T-helper 1 cell treated with Interleukin-12 subunit alpha and Interleukin-12 subunit beta and Interleukin-4 antibody, amounts not matched to agents 30 μg/mL and 1 μg/mL, for 36 hours (primary cell): ENCODE data around the gene TMEM184B.
"Not testable (repeated sequence)": the region's sequence is repeated elsewhere in the genome, so short reads cannot be mapped to it uniquely, and the experiment has no call there.

Source experiments
- H3K27ac Mint-ChIP-seq: one replicate; pipeline ENCODE4 v1.8.0; 2021; ENCODE audit warnings: mild to moderate bottlenecking, mixed read lengths
- H3K27me3 Mint-ChIP-seq: one replicate; pipeline ENCODE4 v1.8.0; 2021; ENCODE audit warnings: low read depth, mixed read lengths
- H3K36me3 Mint-ChIP-seq: one replicate; pipeline ENCODE4 v1.8.0; 2021; ENCODE audit warnings: low read depth, mixed read lengths
- H3K4me1 Mint-ChIP-seq: one replicate; pipeline ENCODE4 v1.8.0; 2021; ENCODE audit warnings: low read depth, mixed read lengths
- H3K4me3 Mint-ChIP-seq: one replicate; pipeline ENCODE4 v1.8.0; 2021; ENCODE audit warnings: mild to moderate bottlenecking, moderate library complexity, mixed read lengths
- H3K9me3 Mint-ChIP-seq: one replicate; pipeline ENCODE4 v1.8.0; 2021; ENCODE audit warnings: mixed read lengths

The TMEM184B gene

DNA sequence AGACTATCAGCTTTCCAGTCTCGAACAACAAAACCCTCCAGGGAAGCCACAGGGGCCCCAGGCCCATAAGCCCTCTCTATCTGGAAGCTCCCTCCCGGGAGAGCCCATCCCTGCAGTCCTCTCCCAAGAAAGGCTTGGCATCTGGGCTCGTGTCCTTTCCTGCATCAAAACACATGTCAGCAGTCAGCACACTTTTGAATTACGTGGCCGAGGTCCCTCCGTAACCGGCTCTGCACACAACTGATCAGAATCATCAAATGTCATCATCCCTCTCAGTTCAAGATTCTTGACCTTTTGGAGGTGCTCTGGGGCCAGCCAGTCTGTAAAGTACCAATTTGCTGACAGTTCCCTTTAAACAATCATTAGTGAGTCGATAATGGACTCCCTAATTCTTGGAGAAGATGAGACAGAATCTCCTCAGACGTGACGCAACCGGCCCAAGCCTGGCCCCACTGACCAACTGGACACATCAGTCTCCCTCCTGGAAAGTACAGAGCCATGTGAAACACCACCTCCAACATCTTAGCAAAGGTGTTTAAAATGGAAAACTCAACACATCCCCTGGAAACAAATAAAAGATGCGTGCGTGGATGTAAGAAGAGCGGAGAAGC, 37.5 kb downstream of the TMEM184B start:
- H3K27me3 Mint-ChIP-seq = no peaks in the 10 kb centered on the region
- H3K27ac Mint-ChIP-seq = no peak overlapping the region
- H3K4me1 Mint-ChIP-seq = no peaks in the 10 kb centered on the region
- no peaks in the 10 kb centered on the region for H3K9me3 Mint-ChIP-seq
- H3K36me3 Mint-ChIP-seq = peaks cover 17% of the 10 kb centered on the region
- H3K4me3 Mint-ChIP-seq = no peak overlapping the region

DNA sequence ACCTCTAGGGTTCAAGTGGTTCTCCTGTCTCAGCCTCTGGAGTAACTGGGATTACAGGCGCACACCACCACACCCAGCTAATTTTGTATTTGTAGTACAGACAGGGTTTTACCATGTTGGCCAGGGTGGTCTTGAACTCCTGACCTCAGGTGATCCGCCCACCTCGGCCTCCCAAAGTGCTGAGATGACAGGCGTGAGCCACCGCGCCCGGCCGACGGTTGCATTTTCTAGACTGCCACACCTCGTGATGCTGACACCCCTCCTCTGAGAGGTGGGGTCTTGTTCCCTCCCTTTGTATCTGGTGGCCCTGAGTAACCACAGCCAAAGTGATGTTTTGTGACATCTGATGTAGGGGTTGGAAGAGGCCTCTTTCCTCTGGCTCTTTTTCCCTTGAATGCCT, 39.0 kb downstream of the TMEM184B start:
- H3K9me3 Mint-ChIP-seq, H3K4me1 Mint-ChIP-seq, H3K4me3 Mint-ChIP-seq, H3K27me3 Mint-ChIP-seq, H3K27ac Mint-ChIP-seq: not testable (repeated sequence)
- peaks cover 13% of the 10 kb centered on the region for H3K36me3 Mint-ChIP-seq

DNA sequence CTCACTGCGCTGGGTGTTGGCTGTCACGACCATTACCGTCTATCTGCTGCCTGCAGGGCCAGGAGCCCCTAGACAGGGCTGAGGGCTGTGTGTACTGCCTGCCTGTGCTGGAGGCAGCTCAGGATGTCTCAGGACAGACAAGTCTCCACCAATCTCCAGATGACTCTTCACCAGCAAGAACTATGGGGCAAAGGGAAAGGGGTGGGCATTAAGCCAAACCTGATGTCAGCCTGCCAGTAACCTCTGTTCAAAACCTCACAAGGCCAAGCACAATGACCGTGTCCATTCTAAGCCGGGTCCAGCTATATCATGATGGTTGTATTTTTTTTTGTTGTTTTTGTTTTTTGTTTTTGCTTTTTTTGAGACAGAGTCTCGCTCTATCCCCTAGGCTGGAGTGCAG, 39.4 kb downstream of the TMEM184B start:
- H3K36me3 Mint-ChIP-seq = peaks cover 15% of the 10 kb centered on the region
- H3K4me3 Mint-ChIP-seq = no peak overlapping the region
- H3K27ac Mint-ChIP-seq = no peak overlapping the region
- H3K4me1 Mint-ChIP-seq = no peaks in the 10 kb centered on the region
- H3K9me3 Mint-ChIP-seq = no peaks in the 10 kb centered on the region
- no peaks in the 10 kb centered on the region for H3K27me3 Mint-ChIP-seq

DNA sequence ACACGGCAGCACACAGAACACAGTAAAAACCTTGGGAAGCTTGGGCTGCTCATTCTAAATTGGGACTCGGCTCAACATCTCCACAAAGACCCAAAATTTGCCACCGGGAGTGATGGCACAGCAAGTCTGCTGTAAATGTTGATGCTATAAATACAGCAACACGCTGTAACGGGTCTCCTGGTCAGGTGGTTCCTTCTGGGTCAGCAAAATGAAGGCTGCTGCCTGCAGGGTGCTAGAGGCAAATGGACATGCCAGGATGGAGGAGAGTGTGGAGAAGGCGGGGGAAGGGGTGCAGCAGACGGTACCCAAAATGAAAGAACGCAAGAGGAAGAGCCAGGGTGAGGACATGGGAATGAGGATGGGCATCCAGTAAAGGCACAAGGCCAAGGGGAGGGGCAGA, 40.6 kb downstream of the TMEM184B start:
- H3K27ac Mint-ChIP-seq = no peak overlapping the region
- no peaks in the 10 kb centered on the region for H3K27me3 Mint-ChIP-seq
- H3K9me3 Mint-ChIP-seq = no peaks in the 10 kb centered on the region
- no peak overlapping the region for H3K4me3 Mint-ChIP-seq
- no peaks in the 10 kb centered on the region for H3K4me1 Mint-ChIP-seq
- peaks cover 15% of the 10 kb centered on the region for H3K36me3 Mint-ChIP-seq

DNA sequence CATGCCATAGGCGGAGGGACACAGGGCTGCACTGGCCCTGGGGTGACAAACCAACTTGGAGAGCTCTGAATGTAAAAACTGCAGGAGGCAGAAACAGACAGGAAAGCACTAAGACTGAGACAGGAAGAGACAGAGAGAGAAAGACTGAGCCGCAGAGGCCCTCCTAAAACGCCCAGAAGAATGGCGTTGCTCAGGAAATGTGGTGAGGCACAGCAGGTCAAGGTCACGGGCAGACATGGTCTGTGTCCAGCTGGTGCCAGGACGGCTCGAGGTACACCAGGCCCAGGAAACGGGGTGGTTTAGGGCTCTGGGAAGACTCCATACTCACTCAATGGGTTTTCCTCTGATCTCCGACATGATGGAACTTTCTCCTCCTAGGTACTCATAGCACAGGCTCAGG, 41.9 kb downstream of the TMEM184B start:
- Mint-ChIP-seq H3K4me3 (no peak overlapping the region), H3K9me3 (no peaks in the 10 kb centered on the region), H3K36me3 (peaks cover 15% of the 10 kb centered on the region), H3K27ac (no peak overlapping the region), H3K27me3 (no peaks in the 10 kb centered on the region), H3K4me1 (no peaks in the 10 kb centered on the region)

DNA sequence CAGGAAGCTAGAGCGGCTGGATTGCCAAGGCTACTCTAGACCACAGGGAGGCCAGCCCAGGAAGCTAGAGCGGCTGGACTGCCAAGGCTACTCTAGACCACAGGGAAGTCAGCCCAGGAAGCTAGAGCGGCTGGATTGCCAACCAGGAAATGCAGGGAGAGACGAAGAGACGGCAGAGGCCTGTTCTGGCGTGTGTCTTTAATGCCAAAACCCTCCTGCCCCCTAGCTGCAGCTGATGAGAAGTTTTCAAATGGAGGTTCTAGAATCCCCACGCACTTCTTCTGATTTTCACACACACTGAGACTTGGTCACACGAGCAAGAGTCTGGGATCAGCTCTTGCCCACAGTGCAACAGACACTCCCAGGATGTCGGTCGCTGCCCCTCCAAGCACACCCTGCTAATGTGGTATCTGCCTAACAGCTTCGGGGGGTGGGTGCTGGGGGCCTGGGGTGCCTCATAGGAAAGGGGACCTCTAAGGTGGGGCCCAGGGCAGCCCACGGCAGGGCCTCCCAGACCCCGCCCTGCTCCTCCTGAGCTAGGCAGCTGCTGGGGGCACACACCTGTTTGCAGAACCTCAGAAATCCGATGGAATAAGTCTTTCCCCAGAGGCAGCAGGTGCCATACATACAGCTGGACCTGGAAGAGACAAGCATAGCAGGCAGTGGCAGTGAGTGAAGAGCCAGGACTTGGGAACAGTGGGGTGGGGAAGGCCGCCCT, 42.5 kb downstream of the TMEM184B start:
- peaks cover 18% of the 10 kb centered on the region for H3K36me3 Mint-ChIP-seq
- H3K4me3 Mint-ChIP-seq = no peak overlapping the region
- H3K4me1 Mint-ChIP-seq = no peaks in the 10 kb centered on the region
- no peaks in the 10 kb centered on the region for H3K9me3 Mint-ChIP-seq
- no peak overlapping the region for H3K27ac Mint-ChIP-seq
- no peaks in the 10 kb centered on the region for H3K27me3 Mint-ChIP-seq

DNA sequence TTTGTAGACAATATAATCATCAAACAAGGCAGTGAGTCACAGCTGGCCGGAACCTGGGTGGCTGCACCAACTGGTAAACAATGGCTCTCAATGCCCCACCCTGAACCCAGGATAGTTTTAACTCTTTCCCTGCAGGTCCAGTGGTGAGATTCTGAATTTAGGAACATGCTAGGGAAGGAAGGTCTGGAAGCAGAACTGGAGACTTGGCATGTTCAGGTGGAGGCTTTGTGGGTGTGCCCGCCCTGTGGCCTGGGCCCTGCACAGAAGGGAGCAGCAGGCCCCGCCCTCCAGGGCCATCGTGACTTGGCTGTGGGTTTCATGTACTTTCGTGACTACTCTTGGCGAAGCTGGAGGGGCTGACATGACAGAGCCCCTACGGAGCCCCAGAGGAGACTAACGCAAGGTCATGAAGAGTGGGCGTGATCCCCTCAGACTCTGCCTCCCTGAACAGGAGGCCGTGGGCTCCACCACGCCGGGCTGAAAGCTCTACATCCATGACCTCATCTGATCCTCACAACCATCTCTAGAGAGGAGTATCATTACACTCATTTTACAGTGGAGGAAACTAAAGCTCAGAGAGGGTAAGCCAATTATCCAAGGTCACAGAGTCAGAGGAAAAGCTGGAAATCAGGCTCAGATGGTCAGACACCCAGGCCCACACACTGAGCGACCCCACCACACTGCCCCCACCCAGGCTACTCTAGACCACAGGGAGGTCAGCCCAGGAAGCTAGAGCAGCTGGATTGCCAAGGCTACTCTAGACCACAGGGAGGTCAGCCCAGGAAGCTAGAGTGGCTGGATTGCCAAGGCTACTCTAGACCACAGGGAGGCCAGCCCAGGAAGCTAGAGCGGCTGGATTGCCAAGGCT, 43.7 kb downstream of the TMEM184B start:
- Mint-ChIP-seq H3K4me1 (no peaks in the 10 kb centered on the region), H3K27me3 (no peaks in the 10 kb centered on the region), H3K36me3 (peaks cover 17% of the 10 kb centered on the region), H3K27ac (peak overlapping the region; percentile 5), H3K9me3 (no peaks in the 10 kb centered on the region), H3K4me3 (no peak overlapping the region)

DNA sequence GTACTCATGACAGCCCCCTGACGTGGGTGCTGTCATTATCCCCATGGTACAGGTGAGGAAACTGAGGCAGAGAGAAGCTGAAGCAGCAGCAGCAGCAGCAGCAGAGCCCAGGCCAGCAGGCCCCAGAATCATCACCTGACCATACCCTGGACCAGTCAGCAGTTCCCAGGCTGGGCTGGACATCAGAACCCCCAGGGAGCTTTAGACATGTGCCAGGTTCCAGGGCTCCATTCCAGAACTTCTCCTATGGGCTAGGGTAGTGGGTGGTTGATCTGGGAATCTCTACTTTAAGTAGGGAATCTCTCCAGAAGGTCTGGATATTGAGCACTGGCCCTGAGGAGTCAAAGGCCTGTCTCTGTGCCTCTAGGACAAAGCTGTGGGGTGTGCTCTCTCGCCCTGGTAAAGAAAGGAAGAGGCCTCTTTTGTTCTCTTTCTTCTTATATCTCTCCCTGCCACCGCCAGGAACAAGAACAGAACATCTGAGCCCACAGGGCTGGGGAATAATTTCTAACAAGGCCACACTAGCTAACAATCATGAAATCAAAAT, 44.4 kb downstream of the TMEM184B start:
- H3K9me3 Mint-ChIP-seq = no peaks in the 10 kb centered on the region
- H3K36me3 Mint-ChIP-seq = peaks cover 17% of the 10 kb centered on the region
- H3K27me3 Mint-ChIP-seq = no peaks in the 10 kb centered on the region
- H3K27ac Mint-ChIP-seq = peak overlapping the region; percentile 5
- H3K4me3 Mint-ChIP-seq = no peak overlapping the region
- H3K4me1 Mint-ChIP-seq = no peaks in the 10 kb centered on the region

DNA sequence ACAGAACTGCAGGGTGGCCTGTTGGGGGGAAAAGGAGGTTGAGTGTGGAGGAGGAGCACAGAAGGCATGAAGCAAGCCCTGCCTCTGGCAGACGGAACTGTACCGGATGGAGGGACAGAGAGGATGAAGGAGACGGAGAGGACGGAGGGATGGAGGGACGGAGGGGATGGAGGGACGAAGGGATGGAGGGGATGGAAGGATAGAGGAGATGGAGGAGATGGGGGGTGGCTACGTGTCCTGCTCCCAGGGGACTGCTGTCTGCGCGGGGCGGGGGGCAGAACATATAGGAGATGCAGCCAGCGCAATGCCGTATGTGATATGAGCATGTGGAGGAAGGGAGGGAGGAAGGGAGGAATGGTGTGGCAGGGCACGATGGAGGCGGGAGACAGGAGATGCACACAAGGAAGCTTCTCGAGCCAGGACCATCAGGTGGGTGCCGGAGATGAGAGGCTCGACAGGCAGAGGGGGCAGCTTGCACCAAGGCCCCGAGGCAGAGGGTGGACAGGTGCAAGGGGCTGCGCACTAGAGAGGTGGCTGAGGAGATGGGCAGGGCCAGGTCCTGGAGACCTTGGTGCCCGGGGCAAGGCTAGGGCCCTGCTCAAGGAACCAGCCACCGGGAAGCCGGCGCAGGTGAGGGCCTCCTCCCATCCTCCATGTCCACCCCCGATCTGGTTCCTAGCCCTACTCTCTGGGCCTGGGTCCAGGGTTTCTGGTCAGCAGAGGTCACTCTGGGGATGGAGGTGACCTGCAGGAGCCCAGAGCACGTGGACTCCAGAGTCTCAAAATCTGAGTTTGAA, 45.8 kb downstream of the TMEM184B start:
- Mint-ChIP-seq H3K4me1 (peaks cover 2% of the 10 kb centered on the region), H3K27me3 (no peaks in the 10 kb centered on the region), H3K4me3 (no peak overlapping the region), H3K9me3 (no peaks in the 10 kb centered on the region), H3K36me3 (peaks cover 16% of the 10 kb centered on the region), H3K27ac (peak overlapping the region; percentile 31)

DNA sequence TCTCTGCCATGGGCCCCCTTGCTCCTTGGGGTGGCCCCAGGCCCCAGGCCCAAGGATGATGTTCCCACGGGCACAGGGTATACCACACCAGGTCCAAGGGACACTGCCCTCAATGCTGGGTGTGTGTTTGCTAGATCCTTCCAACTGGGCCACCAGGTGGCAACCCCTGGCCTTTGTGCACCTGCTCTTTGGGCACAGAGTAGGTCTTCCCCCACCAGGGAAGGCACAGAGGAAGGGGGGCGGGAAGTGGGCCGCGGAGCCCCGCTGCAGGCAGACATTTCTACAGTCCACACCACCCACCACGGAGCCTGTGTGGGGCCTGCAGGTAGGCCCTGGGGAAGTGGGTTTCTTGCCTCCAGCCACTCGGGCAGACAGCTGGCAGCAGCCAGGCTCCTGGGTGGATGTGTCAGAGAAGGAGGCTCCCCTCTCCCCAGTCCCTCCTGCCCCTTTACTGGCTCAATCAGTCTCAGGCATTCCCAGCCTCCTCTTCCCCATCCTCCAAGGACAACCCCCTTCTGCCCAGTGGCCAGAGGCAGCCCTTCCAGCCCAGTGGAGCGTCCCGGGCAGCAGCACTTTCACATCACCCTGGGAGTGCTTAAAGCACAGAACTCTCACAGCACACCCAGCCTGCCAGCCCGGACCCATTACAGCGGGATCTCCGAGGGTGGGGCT, 49.4 kb downstream of the TMEM184B start:
- no peak overlapping the region for H3K4me3 Mint-ChIP-seq
- no peak overlapping the region for H3K27ac Mint-ChIP-seq

DNA sequence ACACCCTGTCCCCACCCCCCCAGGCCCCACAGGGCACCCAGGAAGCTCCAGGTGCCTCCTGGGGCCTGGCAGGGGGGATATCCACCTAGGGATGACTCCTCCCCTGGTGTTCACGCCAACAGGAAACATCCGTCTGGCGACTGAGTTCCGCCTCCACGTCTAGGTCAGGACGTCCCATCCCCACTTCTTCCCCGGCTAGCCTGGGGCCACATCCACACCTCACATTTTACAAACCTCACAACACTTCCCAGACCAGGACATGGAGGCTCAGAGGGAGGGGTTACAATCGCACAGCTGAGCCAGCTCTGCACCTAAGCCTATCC, 50.1 kb downstream of the TMEM184B start:
- Mint-ChIP-seq H3K36me3 (peaks cover 4% of the 10 kb centered on the region), H3K4me3 (no peak overlapping the region), H3K27ac (no peak overlapping the region), H3K4me1 (peaks cover 10% of the 10 kb centered on the region), H3K9me3 (no peaks in the 10 kb centered on the region), H3K27me3 (no peaks in the 10 kb centered on the region)

More for the DNA sequence above, 49.4 kb downstream of the TMEM184B start:
- Mint-ChIP-seq H3K36me3 (peaks cover 4% of the 10 kb centered on the region), H3K27me3 (no peaks in the 10 kb centered on the region), H3K4me1 (peaks cover 5% of the 10 kb centered on the region), H3K9me3 (no peaks in the 10 kb centered on the region)

DNA sequence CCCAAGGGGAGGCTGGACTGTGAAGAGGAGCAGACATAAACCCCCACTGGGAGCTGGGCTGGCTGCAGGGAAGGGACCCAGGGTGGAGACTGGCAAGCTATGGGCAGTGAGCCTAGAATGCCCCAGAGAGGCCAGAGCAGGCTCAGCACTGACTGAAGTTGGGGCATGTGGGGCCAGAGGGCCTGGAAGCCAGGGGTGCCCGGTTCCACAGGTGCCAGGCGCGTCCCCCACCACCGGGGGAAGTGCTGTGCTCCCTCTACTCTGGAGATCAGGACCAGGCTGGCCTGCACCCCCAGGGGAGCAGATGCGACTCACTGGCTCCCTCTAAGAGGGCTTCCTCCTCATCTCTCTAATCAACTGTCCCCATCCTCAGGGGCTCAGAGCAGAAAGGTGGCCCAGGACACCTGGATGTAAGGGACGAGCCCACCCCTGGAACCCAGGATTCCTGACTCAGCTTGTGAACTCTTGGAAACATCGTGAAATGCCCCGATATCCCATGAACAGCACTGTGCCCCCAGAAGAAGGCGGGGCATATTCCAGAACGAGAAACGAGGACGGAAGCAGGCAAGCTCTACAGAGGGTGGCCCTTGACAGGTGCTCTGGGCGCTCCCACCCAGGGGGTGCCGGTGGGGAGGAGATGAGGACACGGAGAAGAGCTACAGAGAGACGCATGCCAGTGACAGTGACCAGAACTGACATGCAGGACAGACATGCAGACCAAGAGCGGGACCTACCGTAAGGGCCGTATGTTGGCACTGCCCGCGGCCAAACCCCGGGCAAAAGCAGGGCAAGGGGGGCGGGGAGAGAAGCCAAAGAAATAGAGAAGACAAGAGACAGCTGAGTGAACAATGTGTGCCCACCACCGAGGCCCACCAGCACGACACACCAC, 50.7 kb downstream of the TMEM184B start:
- Mint-ChIP-seq H3K4me3 (no peak overlapping the region), H3K27me3 (no peaks in the 10 kb centered on the region), H3K27ac (no peak overlapping the region), H3K4me1 (peaks cover 10% of the 10 kb centered on the region), H3K36me3 (peaks cover 4% of the 10 kb centered on the region), H3K9me3 (no peaks in the 10 kb centered on the region)

DNA sequence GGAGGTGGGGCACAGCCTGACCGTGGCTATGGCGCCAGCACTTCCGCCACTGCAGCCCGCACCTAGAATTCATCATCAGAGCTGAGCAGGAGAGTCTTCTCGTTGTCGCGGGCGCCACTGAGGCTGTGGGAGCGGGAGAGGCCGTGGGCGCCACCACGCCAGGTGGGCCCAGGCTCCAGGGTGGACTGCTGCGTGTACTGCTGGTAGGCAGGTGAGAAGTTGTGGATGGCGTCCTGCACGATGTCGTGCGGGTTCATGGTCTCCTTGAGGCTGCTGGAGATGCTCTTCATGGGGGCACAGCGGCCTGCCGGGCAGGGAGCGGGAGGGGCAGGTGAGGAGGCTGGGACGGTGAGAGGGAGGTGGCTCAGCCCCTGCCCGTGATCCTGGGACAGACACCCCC, 51.4 kb downstream of the TMEM184B start:
- H3K27me3 Mint-ChIP-seq = no peaks in the 10 kb centered on the region
- peaks cover 7% of the 10 kb centered on the region for H3K36me3 Mint-ChIP-seq
- H3K27ac Mint-ChIP-seq = no peak overlapping the region

More for the DNA sequence above, 51.4 kb downstream of the TMEM184B start:
- H3K9me3 Mint-ChIP-seq = no peaks in the 10 kb centered on the region
- no peak overlapping the region for H3K4me3 Mint-ChIP-seq
- H3K4me1 Mint-ChIP-seq = peaks cover 10% of the 10 kb centered on the region
